Measurements from ENCODE around the gene SMC1B. TPM values are rescaled to one million over a fixed set of nuclear protein-coding genes. Genes with fewer than 3 reads are reported as not detected.
A peak's percentile ranks its signal among the peaks of the same experiment; 100 is the strongest.

SMC1B gene
- total and polyA plus RNA-seq, 8 donors: 0.10 to 0.35 (median 0.16) TPM

DNA sequence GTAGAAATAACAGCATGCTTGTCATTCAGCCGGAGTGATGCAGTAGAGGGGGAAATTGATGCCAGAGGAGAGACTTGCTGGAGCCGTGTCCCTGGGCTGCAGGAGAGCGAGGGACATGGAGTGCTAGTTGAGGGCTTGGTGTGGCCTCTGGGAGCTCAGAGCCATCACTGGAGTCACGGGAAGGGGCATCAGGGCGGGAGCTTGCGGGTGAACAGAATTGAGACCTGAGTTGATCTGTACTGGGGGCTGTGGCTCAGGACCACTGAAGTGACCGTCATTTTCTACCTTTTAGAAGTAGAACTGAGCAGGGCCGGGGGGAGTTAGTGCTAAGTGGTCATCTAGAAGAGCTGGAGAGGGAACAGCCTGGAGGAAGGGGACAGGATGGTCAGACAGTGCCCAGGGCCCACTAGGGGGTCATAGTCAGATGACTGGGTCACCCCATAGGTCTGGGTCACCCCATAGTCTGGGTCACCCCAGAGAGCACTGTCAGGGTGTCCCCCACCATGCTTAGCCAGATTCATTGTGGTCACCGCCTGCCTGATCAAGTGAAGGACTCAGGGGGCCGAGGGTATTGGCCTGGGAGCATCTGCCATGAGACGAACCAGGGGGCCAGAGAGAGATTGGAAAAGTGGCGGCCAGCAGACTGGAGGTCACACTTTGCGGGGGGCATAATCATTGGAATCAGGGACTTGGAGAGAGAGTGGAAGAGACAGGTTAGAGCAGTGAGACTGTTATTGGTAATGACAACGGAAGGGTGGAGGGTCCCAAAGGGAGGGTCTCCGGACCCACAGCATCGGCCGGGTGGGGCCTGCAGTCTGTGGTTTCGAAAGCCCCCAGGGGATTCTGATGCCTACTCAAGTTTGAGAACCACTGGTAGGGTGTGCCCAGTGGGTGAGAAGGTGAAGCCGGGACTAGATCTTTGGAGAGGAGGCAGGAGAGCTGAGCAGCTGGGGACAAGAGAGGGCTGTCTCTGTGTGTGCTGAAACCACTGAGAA is 15.3 kb upstream of the SMC1B start:
- H3K9me3 ChIP-seq: no peaks in the 10 kb centered on the region
- TF ChIP-seq, protein P1, sequence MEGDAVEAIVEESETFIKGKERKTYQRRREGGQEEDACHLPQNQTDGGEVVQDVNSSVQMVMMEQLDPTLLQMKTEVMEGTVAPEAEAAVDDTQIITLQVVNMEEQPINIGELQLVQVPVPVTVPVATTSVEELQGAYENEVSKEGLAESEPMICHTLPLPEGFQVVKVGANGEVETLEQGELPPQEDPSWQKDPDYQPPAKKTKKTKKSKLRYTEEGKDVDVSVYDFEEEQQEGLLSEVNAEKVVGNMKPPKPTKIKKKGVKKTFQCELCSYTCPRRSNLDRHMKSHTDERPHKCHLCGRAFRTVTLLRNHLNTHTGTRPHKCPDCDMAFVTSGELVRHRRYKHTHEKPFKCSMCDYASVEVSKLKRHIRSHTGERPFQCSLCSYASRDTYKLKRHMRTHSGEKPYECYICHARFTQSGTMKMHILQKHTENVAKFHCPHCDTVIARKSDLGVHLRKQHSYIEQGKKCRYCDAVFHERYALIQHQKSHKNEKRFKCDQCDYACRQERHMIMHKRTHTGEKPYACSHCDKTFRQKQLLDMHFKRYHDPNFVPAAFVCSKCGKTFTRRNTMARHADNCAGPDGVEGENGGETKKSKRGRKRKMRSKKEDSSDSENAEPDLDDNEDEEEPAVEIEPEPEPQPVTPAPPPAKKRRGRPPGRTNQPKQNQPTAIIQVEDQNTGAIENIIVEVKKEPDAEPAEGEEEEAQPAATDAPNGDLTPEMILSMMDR (IDR thresholded peaks at IDR 0.05): no peak
- DNase-seq (peak in 1 of 4 donors; percentile 44), ATAC-seq (no peak)
- no peaks in the 10 kb centered on the region for H3K27me3 ChIP-seq
- no peaks in the 10 kb centered on the region for H3K36me3 ChIP-seq
- H3K4me3 ChIP-seq: no peak overlapping the region
- peaks cover 0 to 6% of the 10 kb centered on the region in 2 donors for H3K4me1 ChIP-seq
- no peak overlapping the region for H3K27ac ChIP-seq
- intact Hi-C loops (cut with DNase I): no loop called here

DNA sequence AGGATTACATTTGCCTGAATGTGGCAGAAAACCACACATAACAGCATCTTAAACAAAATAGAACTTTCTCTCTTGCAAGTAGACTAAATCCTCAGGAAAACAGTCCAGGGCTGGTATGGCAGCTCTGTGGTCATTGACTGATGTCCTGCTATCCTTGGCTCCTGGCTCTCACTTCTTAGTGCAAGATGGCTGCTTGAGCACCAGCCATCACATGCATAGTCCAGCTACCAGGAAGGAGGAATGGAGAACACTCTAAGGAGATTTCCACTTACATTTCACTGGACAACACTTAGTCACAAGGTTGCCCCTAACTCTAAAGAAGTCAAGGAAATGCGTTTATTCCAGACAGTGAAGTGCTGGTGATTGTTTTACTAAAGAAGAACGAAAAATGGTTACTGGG is 13.7 kb upstream of the SMC1B start:
- ATAC-seq (no peak), DNase-seq (no peak)
- H3K27ac ChIP-seq: no peak overlapping the region
- intact Hi-C loops (cut with DNase I): no loop called here
- TF ChIP-seq, protein P1 (IDR thresholded peaks at IDR 0.05): no peak
- no peaks in the 10 kb centered on the region for H3K36me3 ChIP-seq
- no peaks in the 10 kb centered on the region for H3K9me3 ChIP-seq
- no peaks in the 10 kb centered on the region for H3K27me3 ChIP-seq
- no peak overlapping the region for H3K4me3 ChIP-seq
- H3K4me1 ChIP-seq: peaks cover 0 to 6% of the 10 kb centered on the region in 2 donors

DNA sequence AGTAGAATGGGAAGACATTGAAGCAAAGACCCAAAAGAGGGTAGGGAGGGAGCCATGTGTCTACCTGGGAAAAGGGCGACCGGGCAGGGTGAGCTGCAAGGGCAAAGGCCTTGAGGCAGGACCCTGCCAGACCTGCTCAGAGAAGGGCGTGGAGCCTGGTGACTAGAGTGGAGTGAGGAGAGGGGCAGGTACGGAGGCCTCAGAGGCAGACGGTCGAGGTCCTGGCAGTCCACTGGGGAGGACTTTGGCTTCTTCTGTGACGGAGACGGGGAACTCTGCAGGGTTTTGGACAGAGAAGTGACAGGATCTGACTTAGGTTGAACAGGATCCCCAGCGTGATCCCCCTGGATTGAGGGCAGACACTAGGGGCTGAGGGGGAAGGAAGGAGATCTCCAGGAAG is 13.0 kb upstream of the SMC1B start:
- peak in 1 of 4 donors; percentile 58 for DNase-seq
- Histone ChIP-seq H3K36me3 (no peaks in the 10 kb centered on the region), H3K4me1 (peaks cover 0 to 6% of the 10 kb centered on the region in 2 donors), H3K27me3 (no peaks in the 10 kb centered on the region), H3K27ac (no peak overlapping the region), H3K4me3 (no peak overlapping the region), H3K9me3 (no peaks in the 10 kb centered on the region)
- ATAC-seq: no peak
- intact Hi-C loops (cut with DNase I): no loop called here
- TF ChIP-seq, protein P1 (IDR thresholded peaks at IDR 0.05): no peak

DNA sequence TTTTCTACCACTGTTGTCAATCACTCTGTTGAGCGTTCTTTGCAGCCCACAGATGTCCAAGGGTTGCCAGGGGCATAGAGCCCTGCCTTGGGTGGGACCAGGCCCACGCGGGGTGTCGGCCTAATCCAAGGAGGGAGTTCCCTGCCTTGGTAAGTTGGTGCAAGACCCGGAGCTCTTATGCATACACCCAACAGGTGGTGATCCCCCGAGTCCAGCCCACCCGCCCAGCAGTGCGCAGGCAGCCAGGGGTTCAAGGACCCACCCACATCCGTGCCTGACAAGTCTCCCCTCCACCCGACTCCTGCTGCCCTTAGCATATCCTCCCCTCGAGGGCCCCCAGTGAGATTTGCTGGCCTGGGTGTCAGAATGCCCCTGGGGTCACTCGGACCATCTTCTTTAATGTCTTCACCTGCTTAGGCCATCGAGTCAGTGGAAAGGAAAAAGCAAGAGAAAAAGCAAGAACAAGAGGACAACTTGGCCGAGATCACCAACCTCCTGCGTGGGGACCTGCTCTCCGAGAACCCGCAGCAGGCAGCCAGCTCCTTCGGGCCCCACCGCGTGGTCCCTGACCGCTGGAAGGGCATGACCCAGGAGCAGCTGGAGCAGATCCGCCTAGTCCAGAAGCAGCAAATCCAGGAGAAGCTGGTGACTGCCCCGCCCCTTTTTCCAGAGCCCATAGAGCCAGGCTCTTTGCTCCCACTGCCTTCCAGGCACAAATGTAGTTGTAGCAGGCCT is 12.3 kb upstream of the SMC1B start:
- H3K4me3 ChIP-seq: no peak overlapping the region
- H3K27ac ChIP-seq: no peak overlapping the region
- no peaks in the 10 kb centered on the region for H3K9me3 ChIP-seq
- H3K4me1 ChIP-seq: peaks cover 0 to 6% of the 10 kb centered on the region in 2 donors
- intact Hi-C loops (cut with DNase I): no loop called here
- TF ChIP-seq, protein P1 (IDR thresholded peaks at IDR 0.05): no peak
- ATAC-seq (no peak), DNase-seq (peak in 1 of 4 donors; percentile 53)
- no peaks in the 10 kb centered on the region for H3K27me3 ChIP-seq
- H3K36me3 ChIP-seq: no peaks in the 10 kb centered on the region

GRCh38 chr22:45425101-45425500 is 11.7 kb upstream of the SMC1B start:
- H3K27me3 ChIP-seq: no peaks in the 10 kb centered on the region
- DNase-seq: no peak
- intact Hi-C loops (cut with DNase I): no loop called here
- no peak overlapping the region for H3K4me3 ChIP-seq
- no peak overlapping the region for H3K27ac ChIP-seq
- no peaks in the 10 kb centered on the region for H3K36me3 ChIP-seq
- H3K9me3 ChIP-seq: no peaks in the 10 kb centered on the region
- peaks cover 0 to 6% of the 10 kb centered on the region in 2 donors for H3K4me1 ChIP-seq
- TF ChIP-seq, protein P1 (IDR thresholded peaks at IDR 0.05): no peak
- no peak for ATAC-seq
